ENCODE data around the gene ADARB1. TPM values are rescaled to one million over a fixed set of nuclear protein-coding genes. Genes with fewer than 3 reads are reported as not detected.

The ADARB1 gene
- total RNA-seq, 4 donors from 2014 or later, result 107 to 231 (median 201) TPM

DNA sequence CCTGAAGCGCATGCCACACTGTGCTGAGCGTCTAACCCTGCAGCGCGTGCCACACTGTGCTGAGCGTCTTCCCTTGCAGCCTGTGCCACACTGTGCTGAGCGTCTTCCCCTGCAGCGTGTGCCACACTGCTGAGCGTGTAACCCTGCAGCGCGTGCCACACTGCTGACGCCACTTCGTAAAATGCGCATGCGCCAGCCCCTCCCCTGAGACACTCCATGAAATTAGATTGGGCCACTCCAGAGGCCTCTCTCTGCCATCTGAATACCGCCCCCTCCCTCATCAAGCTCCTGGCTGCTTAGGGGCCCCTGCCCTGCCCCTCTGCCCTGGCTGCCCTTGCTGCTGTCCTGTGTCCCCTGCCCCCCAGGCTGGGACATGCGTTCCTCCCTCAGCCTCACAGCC lies 128.5 kb downstream of the ADARB1 start:
- WGBS, result 92% methylated on average over 16 of the region's 16 CpGs
- Histone ChIP-seq H3K4me1 (no peaks in the 10 kb centered on the region), H3K36me3 (peaks cover 54 to 94% (median 75%) of the 10 kb centered on the region in 4 donors), H3K4me3 (no peak overlapping the region), H3K27me3 (no peaks in the 10 kb centered on the region), H3K9me3 (no peaks in the 10 kb centered on the region), H3K27ac (replicated peaks in 1 of 4) (no peak overlapping the region)
- intact Hi-C loops (cut with DNase I), result no loop called here
- TF ChIP-seq, protein P1, sequence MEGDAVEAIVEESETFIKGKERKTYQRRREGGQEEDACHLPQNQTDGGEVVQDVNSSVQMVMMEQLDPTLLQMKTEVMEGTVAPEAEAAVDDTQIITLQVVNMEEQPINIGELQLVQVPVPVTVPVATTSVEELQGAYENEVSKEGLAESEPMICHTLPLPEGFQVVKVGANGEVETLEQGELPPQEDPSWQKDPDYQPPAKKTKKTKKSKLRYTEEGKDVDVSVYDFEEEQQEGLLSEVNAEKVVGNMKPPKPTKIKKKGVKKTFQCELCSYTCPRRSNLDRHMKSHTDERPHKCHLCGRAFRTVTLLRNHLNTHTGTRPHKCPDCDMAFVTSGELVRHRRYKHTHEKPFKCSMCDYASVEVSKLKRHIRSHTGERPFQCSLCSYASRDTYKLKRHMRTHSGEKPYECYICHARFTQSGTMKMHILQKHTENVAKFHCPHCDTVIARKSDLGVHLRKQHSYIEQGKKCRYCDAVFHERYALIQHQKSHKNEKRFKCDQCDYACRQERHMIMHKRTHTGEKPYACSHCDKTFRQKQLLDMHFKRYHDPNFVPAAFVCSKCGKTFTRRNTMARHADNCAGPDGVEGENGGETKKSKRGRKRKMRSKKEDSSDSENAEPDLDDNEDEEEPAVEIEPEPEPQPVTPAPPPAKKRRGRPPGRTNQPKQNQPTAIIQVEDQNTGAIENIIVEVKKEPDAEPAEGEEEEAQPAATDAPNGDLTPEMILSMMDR (IDR thresholded peaks at IDR 0.05), result no peak
- no peak for TF ChIP-seq POLR2A (IDR thresholded peaks at IDR 0.05; ENCODE audit: low read depth)
- no peak for TF ChIP-seq POLR2AphosphoS5 (IDR thresholded peaks at IDR 0.05)
- no peak for TF ChIP-seq EP300 (IDR thresholded peaks at IDR 0.05)
- DNase-seq (ENCODE audit: extremely low spot score), result no peak

GRCh38 chr21:45203983-45204382 lies 129.6 kb downstream of the ADARB1 start:
- 71% methylated on average over 8 of the region's 8 CpGs for WGBS
- Histone ChIP-seq H3K27ac (replicated peaks in 1 of 4) (no peak overlapping the region), H3K4me1 (no peaks in the 10 kb centered on the region), H3K9me3 (no peaks in the 10 kb centered on the region), H3K4me3 (no peak overlapping the region), H3K27me3 (no peaks in the 10 kb centered on the region), H3K36me3 (peaks cover 58 to 99% (median 75%) of the 10 kb centered on the region in 4 donors)
- no peak for DNase-seq (ENCODE audit: extremely low spot score)
- intact Hi-C loops (cut with DNase I), result no loop called here
- TF ChIP-seq POLR2A (IDR thresholded peaks at IDR 0.05; ENCODE audit: low read depth), result no peak
- no peak for TF ChIP-seq POLR2AphosphoS5 (IDR thresholded peaks at IDR 0.05)
- TF ChIP-seq, protein P1 (IDR thresholded peaks at IDR 0.05), result no peak
- no peak for TF ChIP-seq EP300 (IDR thresholded peaks at IDR 0.05)

DNA sequence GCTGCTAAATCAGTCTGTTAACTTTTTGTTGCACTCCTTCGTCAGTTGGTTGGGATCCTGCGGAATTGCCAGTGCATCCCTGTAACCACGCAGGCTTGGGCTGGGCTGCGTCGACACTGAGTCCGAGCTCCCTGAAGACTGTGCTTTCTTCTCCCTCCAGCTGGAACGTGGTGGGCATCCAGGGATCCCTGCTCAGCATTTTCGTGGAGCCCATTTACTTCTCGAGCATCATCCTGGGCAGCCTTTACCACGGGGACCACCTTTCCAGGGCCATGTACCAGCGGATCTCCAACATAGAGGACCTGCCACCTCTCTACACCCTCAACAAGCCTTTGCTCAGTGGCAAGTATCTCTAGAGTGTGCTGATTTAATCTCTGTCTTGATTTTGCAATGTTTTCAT lies 130.0 kb downstream of the ADARB1 start:
- no peak overlapping the region for H3K4me3 ChIP-seq
- TF ChIP-seq, protein P1 (IDR thresholded peaks at IDR 0.05), result no peak
- TF ChIP-seq POLR2A (IDR thresholded peaks at IDR 0.05; ENCODE audit: low read depth) (no peak), EP300 (IDR thresholded peaks at IDR 0.05) (no peak), POLR2AphosphoS5 (IDR thresholded peaks at IDR 0.05) (no peak)
- peaks cover 59 to 99% (median 73%) of the 10 kb centered on the region in 4 donors for H3K36me3 ChIP-seq
- 90% methylated on average over 11 of the region's 11 CpGs for WGBS
- peaks cover 0 to 4% (median 0%) of the 10 kb centered on the region in 4 donors for H3K4me1 ChIP-seq
- no peaks in the 10 kb centered on the region for H3K9me3 ChIP-seq
- H3K27ac ChIP-seq (replicated peaks in 1 of 4), result no peak overlapping the region
- DNase-seq (ENCODE audit: extremely low spot score), result no peak
- H3K27me3 ChIP-seq, result no peaks in the 10 kb centered on the region
- intact Hi-C loops (cut with DNase I), result no loop called here

GRCh38 chr21:45207839-45208626 lies 133.7 kb downstream of the ADARB1 start:
- H3K27ac ChIP-seq (replicated peaks in 1 of 4), result no peak overlapping the region

More at GRCh38 chr21:45207839-45208626, 133.7 kb downstream of the ADARB1 start:
- TF ChIP-seq POLR2AphosphoS5 (IDR thresholded peaks at IDR 0.05), result no peak
- no peak for TF ChIP-seq EP300 (IDR thresholded peaks at IDR 0.05)
- TF ChIP-seq, protein P1 (IDR thresholded peaks at IDR 0.05), result no peak
- TF ChIP-seq POLR2A (IDR thresholded peaks at IDR 0.05; ENCODE audit: low read depth), result no peak
- no peaks in the 10 kb centered on the region for H3K27me3 ChIP-seq
- 86% methylated on average over 9 of the region's 9 CpGs for WGBS
- H3K4me3 ChIP-seq, result no peak overlapping the region
- peaks cover 77 to 99% (median 81%) of the 10 kb centered on the region in 4 donors for H3K36me3 ChIP-seq
- H3K9me3 ChIP-seq, result no peaks in the 10 kb centered on the region
- intact Hi-C loops (cut with DNase I), result no loop called here
- H3K4me1 ChIP-seq, result peaks cover 0 to 6% (median 0%) of the 10 kb centered on the region in 4 donors
- DNase-seq (ENCODE audit: extremely low spot score), result no peak
